Neutrophil (primary cell): ENCODE measurements around the gene ELMO1.
A peak's percentile ranks its signal among the peaks of the same experiment; 100 is the strongest.

Source experiments
- H3K27ac ChIP-seq: fragments of 200-600 bp; sonication (generic); 2 replicates; pipeline ENCODE4 v1.5.1; 2016; ENCODE audit warnings: mild to moderate bottlenecking, moderate library complexity
- H3K27me3 ChIP-seq: fragments of 200-600 bp; sonication (generic); 2 replicates; pipeline ENCODE4 v1.6.0; 2016; ENCODE audit warnings: mild to moderate bottlenecking
- H3K36me3 ChIP-seq: fragments of 200-600 bp; sonication (generic); 2 replicates; pipeline ENCODE4 v1.5.1; 2017
- H3K4me1 ChIP-seq, 2 experiments: fragments of 200-600 bp in 1 of 2; sonication (generic) in 1 of 2; 1 replicate in 1 of 2; 2 replicates in 1 of 2; pipeline versions ENCODE4 v1.5.1 to v1.6.1; 2013 to 2016; ENCODE audit warnings: low read depth in 1 of 2, low read length in 1 of 2, mild to moderate bottlenecking in 1 of 2, moderate library complexity in 1 of 2; ENCODE audit not compliant: control insufficient read depth in 1 of 2, insufficient read depth in 1 of 2
- H3K4me3 ChIP-seq, 2 experiments: fragments of 200-600 bp in 1 of 2; sonication (generic) in 1 of 2; 1 replicate in 1 of 2; 2 replicates in 1 of 2; pipeline ENCODE4 v1.5.1; 2013 to 2016; ENCODE audit warnings: low read depth in 1 of 2, low read length in 1 of 2, mild to moderate bottlenecking in 1 of 2, moderate library complexity in 1 of 2
- H3K9me3 ChIP-seq: fragments of 200-600 bp; sonication (generic); 2 replicates; pipeline ENCODE4 v1.5.1; 2016
- TF ChIP-seq, protein P1 (sequence below): fragments of 200-600 bp; sonication (generic); IDR thresholded peaks from 2 replicates; pipeline ENCODE4 v1.5.1; 2016; ENCODE audit warnings: antibody characterized with exemption

Gene ELMO1

DNA sequence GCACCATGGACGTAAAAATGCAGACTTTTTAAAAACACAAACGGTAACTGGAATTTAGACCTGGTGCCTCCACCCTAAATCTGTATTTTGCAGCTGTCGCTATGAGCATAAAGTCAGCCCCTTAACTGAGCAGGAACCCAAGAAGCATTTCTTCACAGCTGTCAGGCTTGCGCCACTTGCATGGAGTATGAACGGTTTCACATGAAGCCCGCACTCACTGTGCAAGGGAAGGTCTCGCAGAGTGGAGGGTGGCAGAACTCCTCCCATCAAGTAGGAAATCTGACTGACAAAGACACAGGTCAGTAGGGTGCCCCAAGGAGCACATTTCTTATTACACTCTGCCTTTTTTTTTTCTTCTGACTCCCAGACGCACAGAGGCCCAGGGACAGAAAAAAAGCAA, 58.5 kb downstream of the ELMO1 start:
- TF ChIP-seq, protein P1, sequence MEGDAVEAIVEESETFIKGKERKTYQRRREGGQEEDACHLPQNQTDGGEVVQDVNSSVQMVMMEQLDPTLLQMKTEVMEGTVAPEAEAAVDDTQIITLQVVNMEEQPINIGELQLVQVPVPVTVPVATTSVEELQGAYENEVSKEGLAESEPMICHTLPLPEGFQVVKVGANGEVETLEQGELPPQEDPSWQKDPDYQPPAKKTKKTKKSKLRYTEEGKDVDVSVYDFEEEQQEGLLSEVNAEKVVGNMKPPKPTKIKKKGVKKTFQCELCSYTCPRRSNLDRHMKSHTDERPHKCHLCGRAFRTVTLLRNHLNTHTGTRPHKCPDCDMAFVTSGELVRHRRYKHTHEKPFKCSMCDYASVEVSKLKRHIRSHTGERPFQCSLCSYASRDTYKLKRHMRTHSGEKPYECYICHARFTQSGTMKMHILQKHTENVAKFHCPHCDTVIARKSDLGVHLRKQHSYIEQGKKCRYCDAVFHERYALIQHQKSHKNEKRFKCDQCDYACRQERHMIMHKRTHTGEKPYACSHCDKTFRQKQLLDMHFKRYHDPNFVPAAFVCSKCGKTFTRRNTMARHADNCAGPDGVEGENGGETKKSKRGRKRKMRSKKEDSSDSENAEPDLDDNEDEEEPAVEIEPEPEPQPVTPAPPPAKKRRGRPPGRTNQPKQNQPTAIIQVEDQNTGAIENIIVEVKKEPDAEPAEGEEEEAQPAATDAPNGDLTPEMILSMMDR = no peak
- H3K27ac ChIP-seq = peak overlapping the region; percentile 86
- no peaks in the 10 kb centered on the region for H3K9me3 ChIP-seq
- H3K4me1 ChIP-seq = peaks cover 0 to 48% of the 10 kb centered on the region in 2 experiments
- H3K27me3 ChIP-seq = no peaks in the 10 kb centered on the region
- peak overlapping the region; percentile 0 to 3 for H3K4me3 ChIP-seq
- H3K36me3 ChIP-seq = no peaks in the 10 kb centered on the region

DNA sequence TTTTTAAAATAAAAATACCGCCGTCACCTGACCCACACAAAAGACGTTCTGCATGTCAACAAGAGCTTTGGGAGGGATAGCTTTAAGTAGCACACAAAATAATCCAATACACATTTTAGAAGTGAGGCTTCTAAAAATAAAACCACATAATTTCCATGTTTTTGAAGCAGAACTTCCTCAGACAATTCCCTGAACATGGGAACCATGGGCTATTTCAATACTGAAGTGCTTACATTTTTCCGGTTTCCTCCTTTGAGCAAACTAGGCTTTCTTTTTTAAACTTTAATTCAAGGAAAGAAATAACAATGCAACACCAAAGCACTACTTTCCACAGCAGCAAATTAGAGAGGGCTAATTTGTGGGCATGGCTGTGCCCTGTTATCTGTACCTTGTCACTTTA, 59.9 kb downstream of the ELMO1 start:
- H3K4me1 ChIP-seq = peaks cover 0 to 48% of the 10 kb centered on the region in 2 experiments
- H3K27me3 ChIP-seq = no peaks in the 10 kb centered on the region
- TF ChIP-seq, protein P1 = no peak
- H3K27ac ChIP-seq = peak overlapping the region; percentile 86
- H3K9me3 ChIP-seq = no peaks in the 10 kb centered on the region
- no peak overlapping the region for H3K4me3 ChIP-seq
- no peaks in the 10 kb centered on the region for H3K36me3 ChIP-seq

DNA sequence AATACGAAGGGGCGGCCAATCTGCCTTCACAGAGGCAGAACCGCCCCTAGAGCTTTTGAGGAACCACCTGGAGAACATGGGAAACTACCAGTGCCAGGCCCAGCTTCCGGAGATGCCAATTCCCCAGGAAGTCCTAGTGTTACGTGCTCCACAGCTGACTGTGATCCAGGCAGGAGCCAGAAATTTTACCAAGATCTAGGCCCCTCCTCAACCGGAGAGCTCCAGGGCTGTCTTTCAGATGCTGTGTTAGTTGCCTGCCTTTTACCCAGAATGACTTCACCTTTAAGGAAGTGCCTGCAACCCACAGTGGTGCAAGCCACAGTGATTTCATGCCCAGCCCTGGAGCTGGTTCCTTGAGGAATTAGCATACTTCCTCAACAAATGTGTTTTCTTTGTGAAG, 62.9 kb downstream of the ELMO1 start:
- peaks cover 0 to 26% of the 10 kb centered on the region in 2 experiments for H3K4me1 ChIP-seq
- no peaks in the 10 kb centered on the region for H3K36me3 ChIP-seq
- TF ChIP-seq, protein P1 = no peak
- no peaks in the 10 kb centered on the region for H3K27me3 ChIP-seq
- no peaks in the 10 kb centered on the region for H3K9me3 ChIP-seq
- H3K27ac ChIP-seq = no peak overlapping the region
- peak overlapping the region; percentile 15 to 35 for H3K4me3 ChIP-seq

DNA sequence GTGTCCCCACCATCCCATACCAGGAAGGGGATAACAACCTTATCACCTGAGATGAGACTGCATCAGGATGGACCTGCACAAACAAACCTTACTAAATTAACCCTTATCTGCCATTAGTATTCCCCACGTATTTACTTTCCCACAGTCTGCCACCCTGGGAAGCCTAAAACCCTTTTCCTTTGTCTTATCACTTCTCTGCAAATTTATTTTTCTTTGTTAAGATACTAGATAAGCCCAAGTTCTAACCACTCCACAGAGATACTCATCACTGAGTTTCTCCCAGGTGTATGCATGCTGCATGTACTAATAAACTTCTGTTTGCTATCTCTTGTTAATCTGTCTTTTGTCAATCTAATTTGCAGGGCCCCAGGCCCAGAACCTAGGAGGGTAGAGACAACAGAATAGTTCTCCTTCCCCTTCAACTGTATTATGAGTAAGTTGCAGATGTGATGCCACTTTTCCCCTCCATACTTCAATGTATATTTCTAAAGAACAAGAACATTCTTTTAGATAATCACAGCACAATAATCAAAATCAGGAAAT, 66.0 kb downstream of the ELMO1 start:
- TF ChIP-seq, protein P1 = no peak
- H3K27ac ChIP-seq = no peak overlapping the region
- H3K36me3 ChIP-seq = no peaks in the 10 kb centered on the region
- no peaks in the 10 kb centered on the region for H3K4me1 ChIP-seq
- no peaks in the 10 kb centered on the region for H3K9me3 ChIP-seq
- H3K27me3 ChIP-seq = no peaks in the 10 kb centered on the region
- no peak overlapping the region for H3K4me3 ChIP-seq

DNA sequence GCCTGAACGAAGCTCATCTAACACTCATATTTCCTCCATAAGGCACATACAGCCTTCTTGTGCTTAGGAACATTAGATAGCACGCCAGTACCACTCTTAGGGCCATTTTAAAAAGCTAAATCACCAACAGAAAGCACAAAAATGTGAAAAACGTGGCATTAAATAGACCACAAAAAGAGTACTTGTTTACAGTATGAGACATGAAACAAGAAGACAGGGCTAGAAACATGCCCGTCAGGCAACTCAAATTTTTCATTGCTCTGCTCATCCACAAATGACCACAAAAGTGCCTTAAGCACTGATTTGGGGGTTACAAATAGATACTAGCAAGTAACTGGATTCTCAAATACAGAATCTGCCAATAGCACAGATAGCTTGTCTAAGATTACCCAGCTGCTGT, 67.8 kb downstream of the ELMO1 start:
- Histone ChIP-seq H3K27me3 (no peaks in the 10 kb centered on the region), H3K36me3 (no peaks in the 10 kb centered on the region), H3K4me1 (no peaks in the 10 kb centered on the region), H3K9me3 (no peaks in the 10 kb centered on the region), H3K27ac (no peak overlapping the region), H3K4me3 (no peak overlapping the region)
- TF ChIP-seq, protein P1 = no peak
